GM18498 (cell line): ENCODE measurements around the gene RAB11FIP3.
"Not testable (repeated sequence)": the region's sequence is repeated elsewhere in the genome, so short reads cannot be mapped to it uniquely, and the experiment has no call there.

Source experiments
- ATAC-seq: cut with Tn5 transposase; IDR thresholded peaks from one replicate; pipeline ENCODE4 v1.9.1; 2021; ENCODE audit warnings: mild to moderate bottlenecking, moderate library complexity; ENCODE audit not compliant: unreplicated experiment

The RAB11FIP3 gene

DNA sequence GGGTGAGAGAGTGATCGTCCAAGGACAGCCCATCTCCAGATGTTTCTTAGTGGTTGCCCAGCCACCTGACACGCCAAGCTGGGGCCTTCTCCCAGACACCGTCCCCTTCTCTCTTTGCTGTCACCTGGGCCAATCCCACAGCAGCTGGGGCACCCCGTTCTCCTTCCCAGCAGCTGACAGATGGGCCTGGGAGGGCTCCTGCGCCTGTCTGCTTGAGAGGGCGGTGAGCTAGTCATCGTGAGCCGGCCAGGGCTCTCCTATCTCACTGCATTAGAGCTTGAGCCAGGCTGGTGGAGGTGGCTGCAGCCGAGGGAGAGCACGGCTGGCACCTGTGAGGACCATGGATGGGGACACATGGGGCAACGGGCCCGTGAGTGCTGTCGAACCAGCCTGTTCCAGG, 41.2 kb downstream of the RAB11FIP3 start:
- ATAC-seq = no peak

- ATAC-seq = not testable (repeated sequence)
These were observed 41.9 kb downstream of the RAB11FIP3 start for GRCh38 chr16:467249-467871.

DNA sequence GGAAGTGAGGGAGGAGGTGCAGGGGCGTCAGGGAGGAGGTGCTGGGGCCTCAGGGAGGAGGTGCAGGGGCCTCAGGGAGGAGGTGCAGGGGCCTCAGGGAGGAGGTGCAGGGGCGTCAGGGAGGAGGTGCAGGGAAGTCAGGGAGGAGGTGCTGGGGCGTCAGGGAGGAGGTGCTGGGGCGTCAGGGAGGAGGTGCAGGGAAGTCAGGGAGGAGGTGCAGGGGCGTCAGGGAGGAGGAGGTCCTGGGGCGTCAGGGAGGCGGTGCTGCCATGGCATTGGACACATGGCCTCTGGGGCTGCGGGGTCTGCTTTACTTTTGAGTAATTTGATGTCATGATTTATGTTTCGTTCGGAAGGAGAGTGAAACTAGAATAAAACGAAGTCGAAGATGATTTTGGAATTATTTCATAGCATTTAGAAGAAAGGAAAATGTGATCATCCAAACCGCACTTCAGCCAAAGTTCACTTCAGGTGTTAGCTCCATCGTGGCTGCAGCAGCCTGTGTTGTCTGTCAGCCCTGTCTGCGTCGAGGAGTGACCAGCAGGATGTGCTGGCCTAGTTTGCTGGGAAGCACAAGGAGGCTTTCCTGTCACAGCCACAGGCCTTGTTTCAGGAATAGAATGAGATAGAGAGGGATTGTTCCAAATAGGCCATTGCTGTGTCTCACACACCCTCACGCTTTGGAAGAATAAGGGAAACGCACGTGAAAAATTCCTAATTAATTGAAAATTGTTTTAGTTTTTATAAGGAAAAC, 42.8 kb downstream of the RAB11FIP3 start:
- ATAC-seq = no peak

- not testable (repeated sequence) for ATAC-seq
These were observed 44.0 kb downstream of the RAB11FIP3 start for GRCh38 chr16:469459-469858.

GRCh38 chr16:470418-470817, 45.0 kb downstream of the RAB11FIP3 start:
- ATAC-seq = no peak

GRCh38 chr16:471353-472198, 46.1 kb downstream of the RAB11FIP3 start:
- no peak for ATAC-seq

DNA sequence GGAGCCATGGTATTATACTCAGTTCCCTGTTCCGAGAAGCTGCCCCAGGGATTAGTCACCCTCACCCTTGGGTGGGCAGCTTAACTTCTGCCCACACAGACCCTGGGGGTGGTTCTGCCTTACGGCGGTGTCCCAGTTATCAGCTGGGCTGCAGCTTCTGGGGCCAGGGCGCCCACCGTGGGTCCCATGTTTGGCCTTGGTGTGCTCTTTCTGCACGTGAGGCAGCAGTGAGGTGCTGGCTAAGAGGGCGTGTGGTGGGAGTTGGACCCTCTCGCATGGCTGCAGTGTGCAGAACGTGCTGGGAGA, 46.7 kb downstream of the RAB11FIP3 start:
- ATAC-seq = no peak

- ATAC-seq = no peak
These were observed 47.9 kb downstream of the RAB11FIP3 start for GRCh38 chr16:473046-474043.

DNA sequence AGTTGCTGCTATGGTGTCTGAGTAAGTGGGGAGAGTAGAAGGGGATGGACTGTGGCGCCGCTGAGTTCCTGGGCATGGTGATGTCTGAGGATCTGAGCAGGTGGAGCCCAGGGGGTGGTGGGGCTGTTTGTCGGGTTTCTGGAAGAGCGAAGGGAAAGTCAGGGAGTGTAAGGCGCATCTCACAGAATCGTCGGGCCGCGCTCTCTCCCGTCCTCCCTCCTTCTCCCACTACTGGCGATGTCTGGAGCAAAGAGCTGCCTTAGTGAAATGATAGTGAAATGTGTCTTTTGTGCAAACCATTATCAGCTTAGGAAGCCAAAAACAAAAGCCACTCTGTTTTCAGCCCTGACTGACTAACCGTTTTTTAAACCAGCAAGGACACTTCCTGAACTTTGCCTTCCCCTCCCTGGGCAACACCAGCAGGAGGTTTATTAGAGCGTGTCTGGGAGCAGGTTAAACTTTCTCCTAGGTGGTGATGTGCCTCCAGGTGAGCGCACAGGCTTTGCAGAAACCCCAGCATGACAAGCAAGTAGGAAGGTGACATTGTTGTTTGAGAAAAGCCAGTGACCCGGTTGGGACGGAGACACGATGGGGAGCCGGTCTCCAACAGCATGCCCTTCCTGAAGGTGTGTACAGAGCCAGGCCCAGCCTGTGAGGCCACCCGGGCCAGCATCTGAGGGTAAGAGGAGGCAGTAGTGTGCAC, 49.1 kb downstream of the RAB11FIP3 start:
- ATAC-seq = no peak

DNA sequence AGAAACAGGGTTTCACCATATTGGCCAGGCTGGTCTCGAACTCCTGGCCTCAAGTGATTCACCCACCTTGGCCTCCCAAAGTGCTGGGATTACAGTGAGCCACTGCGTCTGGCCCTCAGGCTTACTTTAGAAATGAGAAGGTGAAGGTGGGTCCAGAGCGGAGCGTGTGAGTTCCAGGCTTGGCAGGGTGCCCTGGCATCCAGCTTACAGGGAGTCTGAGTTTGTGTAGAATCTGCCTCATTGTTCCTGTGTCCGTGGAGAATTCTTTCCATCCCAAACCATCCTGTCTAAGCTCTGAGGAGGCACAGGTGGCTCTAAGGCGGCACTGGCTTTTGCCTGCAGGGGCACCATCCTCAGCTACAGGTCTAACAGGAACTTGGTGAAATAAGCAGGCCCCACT, 50.6 kb downstream of the RAB11FIP3 start:
- no peak for ATAC-seq

DNA sequence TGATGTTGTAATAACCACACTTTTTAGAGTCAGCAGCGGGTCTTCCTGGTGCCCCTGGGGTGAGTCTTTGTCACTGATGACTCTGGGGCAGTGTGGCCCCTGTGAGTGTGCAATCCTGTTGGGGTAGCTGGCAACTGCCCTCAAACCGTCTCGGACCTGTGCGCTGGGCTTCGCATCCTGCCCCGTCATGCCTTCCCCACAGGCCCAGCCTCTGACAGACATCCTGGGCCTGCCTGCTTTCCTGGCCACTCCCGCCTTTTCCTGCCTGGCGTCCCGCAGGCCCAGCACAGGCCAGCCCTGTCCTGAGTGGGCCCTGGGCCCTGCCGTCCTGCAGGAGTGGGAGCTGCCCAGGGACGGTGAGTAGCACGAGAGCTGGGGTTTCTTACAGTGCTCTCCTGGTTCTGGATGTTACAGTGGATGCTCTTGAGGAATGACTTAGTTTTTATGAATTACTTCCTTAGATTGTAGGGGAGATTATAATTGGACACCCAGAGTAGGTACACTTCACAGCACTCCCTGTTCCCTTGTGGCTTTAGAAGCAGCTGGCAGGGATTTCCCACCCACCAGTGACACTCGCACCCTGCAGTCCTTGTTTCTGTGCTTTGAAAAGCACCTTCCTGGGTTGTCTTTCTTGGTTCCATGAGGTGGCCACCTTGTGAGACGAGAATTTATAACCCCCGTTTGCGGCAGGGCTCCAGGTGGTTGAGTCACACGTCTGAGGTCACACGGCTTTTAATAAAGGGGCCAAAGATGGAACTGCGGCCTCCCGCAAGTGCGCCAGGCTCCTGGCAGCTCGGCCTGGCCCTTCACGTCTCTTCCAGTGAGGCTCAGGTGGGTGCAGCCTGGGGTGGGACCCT, 52.1 kb downstream of the RAB11FIP3 start:
- no peak for ATAC-seq

DNA sequence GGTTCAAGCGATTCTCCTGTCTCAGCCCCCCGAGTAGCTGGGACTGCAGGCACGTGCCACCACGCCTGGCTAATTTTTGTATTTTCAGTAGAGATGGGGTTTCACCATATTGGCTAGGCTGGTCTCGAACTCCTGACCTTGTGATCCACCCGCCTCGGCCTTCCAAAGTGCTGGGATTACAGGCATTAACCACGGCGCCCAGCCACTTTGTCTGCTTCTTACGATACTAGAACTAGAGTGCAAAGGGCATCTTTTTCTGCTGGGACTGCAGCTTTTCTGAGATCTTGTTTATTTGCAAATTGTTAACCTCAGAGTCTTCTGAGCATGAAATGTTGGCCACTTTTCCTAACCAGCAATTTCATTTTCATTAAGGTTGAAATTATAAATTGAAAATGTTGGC, 52.8 kb downstream of the RAB11FIP3 start:
- ATAC-seq = not testable (repeated sequence)

- no peak for ATAC-seq
These were observed 57.2 kb downstream of the RAB11FIP3 start for GRCh38 chr16:482468-483185.

GRCh38 chr16:483341-484075, 58.1 kb downstream of the RAB11FIP3 start:
- no peak for ATAC-seq

GRCh38 chr16:489606-490005, 64.2 kb downstream of the RAB11FIP3 start:
- no peak for ATAC-seq

- no peak for ATAC-seq
These were observed 65.3 kb downstream of the RAB11FIP3 start for GRCh38 chr16:490768-491167.

- ATAC-seq = no peak
These were observed 65.9 kb downstream of the RAB11FIP3 start for GRCh38 chr16:491220-491919.
